ENCODE results near the gene C4BPA. TPM values are rescaled to one million over a fixed set of nuclear protein-coding genes. Genes with fewer than 3 reads are reported as not detected.

Gene C4BPA
- total RNA-seq, 1 experiment from 2014 or later, result not detected

DNA sequence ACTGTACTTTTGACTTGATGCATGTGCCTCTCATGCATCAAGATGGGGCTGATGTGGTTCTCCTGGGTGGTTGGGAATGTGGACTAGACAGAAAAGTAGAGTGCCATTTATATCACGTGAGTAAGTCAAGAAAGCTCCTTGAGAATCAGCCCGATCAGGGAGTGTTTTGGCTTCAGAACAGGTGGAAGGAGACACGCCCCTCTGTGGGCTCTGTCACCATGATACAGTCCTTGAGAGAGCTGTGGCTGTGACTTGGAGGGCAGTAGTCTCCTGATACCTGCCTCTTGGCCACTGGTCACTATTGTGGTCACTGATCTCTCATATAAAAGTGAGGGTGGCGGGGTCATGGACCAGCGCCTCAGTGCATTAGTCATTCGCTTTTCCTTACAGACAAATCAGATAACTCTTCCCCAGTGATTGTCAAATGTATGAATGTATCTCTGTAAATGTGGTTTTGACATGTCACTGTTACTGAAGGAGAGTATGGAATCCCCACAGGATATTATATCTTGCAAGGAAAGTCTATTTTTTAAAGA lies 24.3 kb upstream of the C4BPA start:
- H2AFZ ChIP-seq (ENCODE audit: low read length), result no peak overlapping the region
- no TSS peak for BruUV-seq (replicated peaks)
- TF ChIP-seq EZH2phosphoT487 (IDR thresholded peaks at IDR 0.05; ENCODE audit: borderline replicate concordance, low read length) (no peak), CTCF (conservative IDR thresholded peaks at IDR 0.05; ENCODE audit: low read depth, low read length) (no peak), EZH2 (IDR thresholded peaks at IDR 0.05; ENCODE audit: low read length, unreplicated experiment) (no peak)
- ChIA-PET CTCF (no interaction called here), POLR2A (ENCODE audit: unreplicated experiment) (interaction anchor here (0.6 to 0.9 kb wide), 2 partner anchors 74 to 126 kb away, joined by 4 to 7 read pairs; no protein-coding TSS in a partner anchor)
- peaks cover under 1% of the 10 kb centered on the region for H3F3A ChIP-seq (ENCODE audit: low read length, unreplicated experiment)
- H3K36me3 ChIP-seq (ENCODE audit: low read depth, low read length), result peaks cover 16% of the 10 kb centered on the region; the same call in 1 of the 2 replicates
- no peaks in the 10 kb centered on the region for H4K20me1 ChIP-seq (ENCODE audit: low read length)
- no peak overlapping the region for H3K9ac ChIP-seq (ENCODE audit: low read length)
- peaks cover 21% of the 10 kb centered on the region for H3K4me1 ChIP-seq (ENCODE audit: insufficient read depth, low read length)
- no peak overlapping the region for H3K4me3 ChIP-seq (ENCODE audit: low read length)
- no peaks in the 10 kb centered on the region for H3K79me2 ChIP-seq (ENCODE audit: low read length)
- H3K27ac ChIP-seq (ENCODE audit: low read length), result peak overlapping the region; percentile 4; the same call in 1 of the 2 replicates
- H3K9me2 ChIP-seq (replicated peaks; ENCODE audit: low read length), result no peaks in the 10 kb centered on the region
- DNase-seq (peak; percentile 50), ATAC-seq (peak; percentile 35)
- H3K4me2 ChIP-seq (ENCODE audit: low read length), result no peak overlapping the region
- no peaks in the 10 kb centered on the region for H3K27me3 ChIP-seq (ENCODE audit: low read length)
- H3K9me3 ChIP-seq (ENCODE audit: low read length), result no peaks in the 10 kb centered on the region
- intact Hi-C loops (cut with micrococcal nuclease), result loop anchor here (2.0 to 5.0 kb wide), 3 partner anchors 59 to 352 kb away; partner anchors contain the start of gene IL20

- H3K36me3 ChIP-seq (ENCODE audit: low read depth, low read length), result peaks cover 7% of the 10 kb centered on the region; the same call in 1 of the 2 replicates
- H3K4me1 ChIP-seq (ENCODE audit: insufficient read depth, low read length), result peaks cover 21% of the 10 kb centered on the region
- ChIA-PET POLR2A (ENCODE audit: unreplicated experiment) (no interaction called here), CTCF (no interaction called here)
- H3K9me2 ChIP-seq (replicated peaks; ENCODE audit: low read length), result no peaks in the 10 kb centered on the region
- no peaks in the 10 kb centered on the region for H4K20me1 ChIP-seq (ENCODE audit: low read length)
- H3K9ac ChIP-seq (ENCODE audit: low read length), result no peak overlapping the region
- no TSS peak for BruUV-seq (replicated peaks)
- no peak for TF ChIP-seq EZH2phosphoT487 (IDR thresholded peaks at IDR 0.05; ENCODE audit: borderline replicate concordance, low read length)
- TF ChIP-seq EZH2 (IDR thresholded peaks at IDR 0.05; ENCODE audit: low read length, unreplicated experiment), result no peak
- no peak for TF ChIP-seq CTCF (conservative IDR thresholded peaks at IDR 0.05; ENCODE audit: low read depth, low read length)
- no peak overlapping the region for H3K4me2 ChIP-seq (ENCODE audit: low read length)
- H3F3A ChIP-seq (ENCODE audit: low read length, unreplicated experiment), result no peaks in the 10 kb centered on the region
- H3K27ac ChIP-seq (ENCODE audit: low read length), result no peak overlapping the region
- no peaks in the 10 kb centered on the region for H3K27me3 ChIP-seq (ENCODE audit: low read length)
- DNase-seq (peak; percentile 37), ATAC-seq (no peak)
- no peaks in the 10 kb centered on the region for H3K9me3 ChIP-seq (ENCODE audit: low read length)
- intact Hi-C loops (cut with micrococcal nuclease), result no loop called here
- no peak overlapping the region for H2AFZ ChIP-seq (ENCODE audit: low read length)
- no peak overlapping the region for H3K4me3 ChIP-seq (ENCODE audit: low read length)
- H3K79me2 ChIP-seq (ENCODE audit: low read length), result no peaks in the 10 kb centered on the region
Measured at GRCh38 chr1:207081088-207081487, 22.9 kb upstream of the C4BPA start.

DNA sequence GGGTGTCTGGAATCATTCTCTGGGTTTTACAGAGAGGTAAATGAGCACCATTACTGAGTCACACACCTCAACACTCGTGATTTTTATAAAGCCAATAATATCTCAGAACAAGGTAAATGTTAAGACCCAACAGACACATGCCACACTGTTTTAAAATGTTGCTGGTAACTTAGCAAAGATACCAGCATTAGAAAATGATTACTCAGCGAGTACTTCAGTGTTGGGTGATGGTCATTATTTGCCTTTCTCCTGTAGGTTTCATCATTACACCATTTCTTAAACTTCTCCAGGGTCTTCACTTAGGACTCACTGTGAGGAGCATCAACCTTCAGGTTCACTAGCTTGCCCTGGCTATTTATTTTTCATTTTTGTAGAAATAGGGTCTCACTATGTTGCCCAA lies 22.2 kb upstream of the C4BPA start:
- ChIA-PET CTCF (no interaction called here), POLR2A (ENCODE audit: unreplicated experiment) (no interaction called here)
- DNase-seq, result no peak
- Histone ChIP-seq H3F3A (ENCODE audit: low read length, unreplicated experiment) (no peaks in the 10 kb centered on the region), H4K20me1 (ENCODE audit: low read length) (no peaks in the 10 kb centered on the region), H3K4me2 (ENCODE audit: low read length) (no peak overlapping the region), H3K9ac (ENCODE audit: low read length) (no peak overlapping the region), H3K4me3 (ENCODE audit: low read length) (no peak overlapping the region), H3K9me3 (ENCODE audit: low read length) (no peaks in the 10 kb centered on the region), H3K79me2 (ENCODE audit: low read length) (no peaks in the 10 kb centered on the region), H3K36me3 (ENCODE audit: low read depth, low read length) (peaks cover 5% of the 10 kb centered on the region; the same call in 1 of the 2 replicates), H2AFZ (ENCODE audit: low read length) (no peak overlapping the region), H3K27ac (ENCODE audit: low read length) (no peak overlapping the region), H3K9me2 (replicated peaks; ENCODE audit: low read length) (no peaks in the 10 kb centered on the region), H3K4me1 (ENCODE audit: insufficient read depth, low read length) (peaks cover 21% of the 10 kb centered on the region), H3K27me3 (ENCODE audit: low read length) (no peaks in the 10 kb centered on the region)
- intact Hi-C loops (cut with micrococcal nuclease), result no loop called here
- no TSS peak for BruUV-seq (replicated peaks)
- TF ChIP-seq EZH2 (IDR thresholded peaks at IDR 0.05; ENCODE audit: low read length, unreplicated experiment) (no peak), CTCF (conservative IDR thresholded peaks at IDR 0.05; ENCODE audit: low read depth, low read length) (no peak)
- no peak for ATAC-seq
